Suprapubic skin (tissue), 3 donors: Measurements from ENCODE around the gene CAMK2N2.

ENCODE experiments used
- POLR2AphosphoS5 ChIP-seq, 3 donors: sonication (generic); formaldehyde crosslinking; IDR thresholded peaks; one replicate each; pipeline ENCODE4 v1.6.1; 2017; ENCODE audit warnings: antibody characterized with exemption in 3 of 3
- TF ChIP-seq, protein P1 (sequence below), 2 donors: fragments of 200-600 bp in 1 of 2; fragments of 450-650 bp in 1 of 2; sonication (generic) in 1 of 2; IDR thresholded peaks; one replicate each; pipeline ENCODE4 v1.5.1; 2016 to 2019; ENCODE audit warnings: antibody characterized with exemption in 2 of 2, mild to moderate bottlenecking in 1 of 2, moderate library complexity in 1 of 2

DNA sequence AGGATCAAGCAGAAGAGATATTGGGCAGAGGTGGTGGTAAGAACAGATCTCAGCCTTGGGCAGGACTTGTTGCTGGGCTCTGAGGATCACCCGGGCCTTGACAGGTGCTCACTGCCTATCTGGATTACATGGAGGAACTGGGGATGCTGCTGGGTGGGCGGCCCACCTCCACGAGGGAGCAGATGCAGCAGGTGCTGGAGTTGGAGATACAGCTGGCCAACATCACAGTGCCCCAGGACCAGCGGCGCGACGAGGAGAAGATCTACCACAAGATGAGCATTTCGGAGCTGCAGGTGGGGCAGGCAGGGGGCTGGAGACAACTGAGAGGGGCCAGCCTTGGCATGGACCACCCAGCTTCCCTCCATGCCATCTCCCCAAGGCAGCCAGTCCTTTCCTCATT, 22.3 kb upstream of the CAMK2N2 start:
- TF ChIP-seq, protein P1, sequence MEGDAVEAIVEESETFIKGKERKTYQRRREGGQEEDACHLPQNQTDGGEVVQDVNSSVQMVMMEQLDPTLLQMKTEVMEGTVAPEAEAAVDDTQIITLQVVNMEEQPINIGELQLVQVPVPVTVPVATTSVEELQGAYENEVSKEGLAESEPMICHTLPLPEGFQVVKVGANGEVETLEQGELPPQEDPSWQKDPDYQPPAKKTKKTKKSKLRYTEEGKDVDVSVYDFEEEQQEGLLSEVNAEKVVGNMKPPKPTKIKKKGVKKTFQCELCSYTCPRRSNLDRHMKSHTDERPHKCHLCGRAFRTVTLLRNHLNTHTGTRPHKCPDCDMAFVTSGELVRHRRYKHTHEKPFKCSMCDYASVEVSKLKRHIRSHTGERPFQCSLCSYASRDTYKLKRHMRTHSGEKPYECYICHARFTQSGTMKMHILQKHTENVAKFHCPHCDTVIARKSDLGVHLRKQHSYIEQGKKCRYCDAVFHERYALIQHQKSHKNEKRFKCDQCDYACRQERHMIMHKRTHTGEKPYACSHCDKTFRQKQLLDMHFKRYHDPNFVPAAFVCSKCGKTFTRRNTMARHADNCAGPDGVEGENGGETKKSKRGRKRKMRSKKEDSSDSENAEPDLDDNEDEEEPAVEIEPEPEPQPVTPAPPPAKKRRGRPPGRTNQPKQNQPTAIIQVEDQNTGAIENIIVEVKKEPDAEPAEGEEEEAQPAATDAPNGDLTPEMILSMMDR (IDR thresholded peaks at IDR 0.05): no peak
- no peak for TF ChIP-seq POLR2AphosphoS5 (IDR thresholded peaks at IDR 0.05)
